Left lung (tissue), 10 donors: ENCODE data around the gene DTX2. TPM values are rescaled to one million over a fixed set of nuclear protein-coding genes. Genes with fewer than 3 reads are reported as not detected.
A peak's percentile ranks its signal among the peaks of the same experiment; 100 is the strongest.
"Not testable (repeated sequence)": the region's sequence is repeated elsewhere in the genome, so short reads cannot be mapped to it uniquely, and the experiment has no call there.

ENCODE experiments used
- ATAC-seq: fragments of 200-7000 bp; cut with Tn5 transposase; one replicate; pipeline ENCODE4 v1.9.1; 2020; ENCODE audit warnings: moderate library complexity
- DNase-seq, 4 donors: peaks; one replicate each; pipeline ENCODE4 v3.0.0-alpha.2; 2013 to 2020
- H3K27ac ChIP-seq, 2 donors: fragments of 200-600 bp; sonication (generic) in 1 of 2; one replicate each; pipeline versions ENCODE4 v1.5.0 to v1.8.0; 2020 to 2021
- H3K27me3 ChIP-seq, 2 donors: fragments of 200-600 bp; sonication (generic) in 1 of 2; one replicate each; pipeline versions ENCODE4 v1.5.0 to v1.8.0; 2020 to 2021
- H3K36me3 ChIP-seq, 2 donors: fragments of 200-600 bp; sonication (generic) in 1 of 2; one replicate each; pipeline versions ENCODE4 v1.5.0 to v1.8.0; 2020 to 2021
- H3K4me1 ChIP-seq, 2 donors: fragments of 200-600 bp; one replicate each; pipeline ENCODE4 v1.8.0; 2021
- H3K4me3 ChIP-seq, 2 donors: fragments of 200-600 bp; sonication (generic) in 1 of 2; one replicate each; pipeline versions ENCODE4 v1.5.0 to v1.8.0; 2020 to 2021; ENCODE audit warnings: mild to moderate bottlenecking in 1 of 2
- H3K9me3 ChIP-seq, 2 donors: fragments of 200-600 bp; sonication (generic) in 1 of 2; one replicate each; pipeline versions ENCODE4 v1.5.0 to v1.8.0; 2020 to 2021
- CTCF ChIP-seq, 2 donors: fragments of 200-600 bp; sonication (generic) in 1 of 2; IDR thresholded peaks; one replicate each; pipeline versions ENCODE4 v1.5.0 to v1.8.0; 2021; ENCODE audit warnings: antibody characterized with exemption in 2 of 2
- intact Hi-C, 2 donors: fragments of 100-400 bp; cut with DNase I; formaldehyde crosslinking; loops; one replicate each; pipeline versions ENCODE4 v1.11.2 to v1.14.2; 2022
- polyA plus RNA-seq, 6 donors: library from polyadenylated mRNA; unstranded; fragments of 120-200 nt; gene quantifications; one replicate each; pipeline ENCODE4 v1.2.1, GENCODE V29; 2013; ENCODE audit not compliant: insufficient read length in 6 of 6
- total RNA-seq, 2 donors: library from RNA; stranded (reverse); fragmentation: NEBNext Ultra II Directional; extraction: Animal tissue kit (Norgen Biotek cat#: 25700); gene quantifications; one replicate each; pipeline ENCODE4 v1.2.1, GENCODE V29; 2021
- donor health status: DM: no; HTN: yes; CAD: no.
- donor health status: DM: no; HTN: no; CAD: no.

DTX2 gene
- total and polyA plus RNA-seq, 8 donors = 8.3 to 40.9 (median 11.4) TPM

- ATAC-seq (no peak), DNase-seq (no peak)
- H3K36me3 ChIP-seq = no peaks in the 10 kb centered on the region
- H3K9me3 ChIP-seq = no peaks in the 10 kb centered on the region
- no peaks in the 10 kb centered on the region for H3K27me3 ChIP-seq
- H3K27ac ChIP-seq = no peak overlapping the region
- intact Hi-C loops = no loop called here
- no peak overlapping the region for H3K4me3 ChIP-seq
- no peak for TF ChIP-seq CTCF (IDR thresholded peaks at IDR 0.05)
- peaks cover 0 to 9% of the 10 kb centered on the region in 2 donors for H3K4me1 ChIP-seq
Observed at GRCh38 chr7:76428149-76428823, 33.2 kb upstream of the DTX2 start.

- peaks cover 0 to 9% of the 10 kb centered on the region in 2 donors for H3K4me1 ChIP-seq
- no peaks in the 10 kb centered on the region for H3K27me3 ChIP-seq
- ATAC-seq (peak; percentile 32), DNase-seq (peak in 1 of 4 donors; percentile 63)
- no peaks in the 10 kb centered on the region for H3K9me3 ChIP-seq
- intact Hi-C loops = no loop called here
- no peak overlapping the region for H3K27ac ChIP-seq
- no peaks in the 10 kb centered on the region for H3K36me3 ChIP-seq
- H3K4me3 ChIP-seq = no peak overlapping the region
- TF ChIP-seq CTCF (IDR thresholded peaks at IDR 0.05) = no peak
Observed at GRCh38 chr7:76428868-76429805, 32.4 kb upstream of the DTX2 start.

DNA sequence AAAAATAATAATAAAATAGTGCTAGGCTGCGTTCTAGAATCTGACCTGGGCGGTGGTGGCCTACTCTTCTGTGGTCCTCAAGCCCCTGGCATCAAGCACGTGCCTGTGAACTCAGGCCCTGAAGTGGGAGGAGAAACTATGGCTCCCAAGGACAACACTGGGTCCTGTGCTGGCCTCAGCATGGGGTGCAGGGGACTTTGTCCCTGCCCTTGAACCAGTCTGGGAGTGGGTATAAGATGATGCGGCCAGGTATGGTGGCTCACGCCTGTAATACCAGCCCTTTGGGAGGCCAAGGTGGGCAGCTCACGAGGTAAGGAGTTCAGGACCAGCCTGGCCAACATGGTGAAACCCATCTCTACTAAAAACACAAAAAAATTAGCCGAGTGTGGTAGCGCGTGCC, 31.3 kb upstream of the DTX2 start:
- Histone ChIP-seq H3K4me1 (peaks cover 0 to 9% of the 10 kb centered on the region in 2 donors), H3K36me3 (no peaks in the 10 kb centered on the region), H3K27ac (no peak overlapping the region), H3K9me3 (no peaks in the 10 kb centered on the region), H3K4me3 (no peak overlapping the region), H3K27me3 (no peaks in the 10 kb centered on the region)
- ATAC-seq = no peak
- no peak for TF ChIP-seq CTCF (IDR thresholded peaks at IDR 0.05)
- intact Hi-C loops = no loop called here
- DNase-seq = no peak

DNA sequence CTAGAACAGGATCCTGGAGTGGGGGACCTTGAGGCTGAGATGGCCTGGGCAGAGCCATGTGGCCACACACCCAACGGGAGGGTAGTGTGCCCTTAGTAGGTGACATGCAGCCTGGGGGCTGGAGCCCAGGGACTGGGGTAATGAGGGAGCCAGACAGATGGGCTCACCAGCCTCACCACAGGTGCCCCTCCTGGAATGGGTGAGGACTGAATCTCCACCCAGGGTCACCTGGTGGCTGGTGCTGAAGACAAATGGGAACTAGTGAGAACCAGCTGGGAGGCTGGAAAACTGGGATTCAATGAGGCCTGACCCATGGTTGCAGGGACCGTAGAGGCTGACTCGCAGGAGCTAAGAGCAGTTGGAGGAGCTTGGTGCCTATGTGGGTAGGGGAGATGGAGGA, 30.7 kb upstream of the DTX2 start:
- Histone ChIP-seq H3K36me3 (no peaks in the 10 kb centered on the region), H3K27ac (no peak overlapping the region), H3K9me3 (no peaks in the 10 kb centered on the region), H3K27me3 (no peaks in the 10 kb centered on the region), H3K4me3 (no peak overlapping the region), H3K4me1 (peaks cover 0 to 9% of the 10 kb centered on the region in 2 donors)
- intact Hi-C loops = no loop called here
- ATAC-seq (no peak), DNase-seq (no peak)
- no peak for TF ChIP-seq CTCF (IDR thresholded peaks at IDR 0.05)

DNA sequence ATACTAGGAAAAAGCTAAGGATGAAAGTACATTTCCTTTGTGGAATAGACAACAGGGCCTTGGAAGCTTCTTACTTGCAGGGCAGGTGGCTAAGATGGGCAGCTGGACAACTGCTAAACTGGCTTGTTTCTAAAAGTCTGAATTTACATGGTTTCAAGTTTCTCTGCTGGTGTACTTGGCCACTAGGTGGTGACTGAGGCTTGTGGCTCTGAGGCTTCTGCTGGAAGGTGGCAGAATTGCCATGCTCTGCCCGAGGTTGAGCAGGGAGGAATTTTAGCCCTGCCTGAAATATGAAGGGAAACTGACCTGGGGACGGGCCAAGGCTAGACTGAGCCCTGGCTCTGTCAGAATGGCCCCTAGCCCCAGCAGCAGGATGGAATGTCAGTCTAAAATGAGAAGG, 23.6 kb upstream of the DTX2 start:
- H3K4me1 ChIP-seq, H3K36me3 ChIP-seq, H3K27me3 ChIP-seq, H3K27ac ChIP-seq, H3K4me3 ChIP-seq, intact Hi-C loops, H3K9me3 ChIP-seq: not testable (repeated sequence)
- DNase-seq (peak; percentile 46 to 76 (median 66)), ATAC-seq (peak; percentile 91)
- TF ChIP-seq CTCF (IDR thresholded peaks at IDR 0.05) = peak; percentile 55 to 56

- peak; percentile 33 for ATAC-seq
- H3K27me3 ChIP-seq, H3K36me3 ChIP-seq, DNase-seq, H3K27ac ChIP-seq, H3K4me3 ChIP-seq, intact Hi-C loops, H3K9me3 ChIP-seq, H3K4me1 ChIP-seq: not testable (repeated sequence)
Observed at GRCh38 chr7:76439120-76439888, 22.2 kb upstream of the DTX2 start.

GRCh38 chr7:76440404-76440803, 21.1 kb upstream of the DTX2 start:
- H3K27me3 ChIP-seq, H3K4me3 ChIP-seq, ATAC-seq, DNase-seq, H3K27ac ChIP-seq, intact Hi-C loops, H3K36me3 ChIP-seq, H3K9me3 ChIP-seq: not testable (repeated sequence)
- H3K4me1 ChIP-seq = peaks cover 0 to 10% of the 10 kb centered on the region in 2 donors
